Karpas-422 (cell line): ENCODE results near the gene NPPA. TPM values are rescaled to one million over a fixed set of nuclear protein-coding genes. Genes with fewer than 3 reads are reported as not detected.
A peak's percentile ranks its signal among the peaks of the same experiment; 100 is the strongest.

Experiments
- DNase-seq: peaks from one replicate; pipeline ENCODE4 v3.0.0-alpha.2; 2015
- H2AFZ ChIP-seq: fragments of 200-600 bp; sonication (generic); 2 replicates; pipeline ENCODE4 v1.6.1; 2014; ENCODE audit warnings: antibody characterized with exemption, low read length, mixed read lengths
- H3K27ac ChIP-seq: fragments of 200-600 bp; sonication (generic); 2 replicates; pipeline ENCODE4 v1.5.1; 2014; ENCODE audit warnings: mild to moderate bottlenecking, low read length, moderate library complexity
- H3K27me3 ChIP-seq: fragments of 200-600 bp; sonication (generic); 2 replicates; pipeline ENCODE4 v1.6.1; 2014; ENCODE audit warnings: low read length, mixed read lengths
- H3K36me3 ChIP-seq: fragments of 200-600 bp; sonication (generic); 2 replicates; pipeline ENCODE4 v1.6.1; 2014; ENCODE audit warnings: low read length, mixed read lengths; ENCODE audit not compliant: insufficient read depth
- H3K4me1 ChIP-seq: fragments of 200-600 bp; sonication (generic); 2 replicates; pipeline ENCODE4 v1.6.1; 2014; ENCODE audit warnings: mild to moderate bottlenecking, low read length, mixed read lengths
- H3K4me2 ChIP-seq: fragments of 200-600 bp; sonication (generic); 2 replicates; pipeline ENCODE4 v1.6.1; 2014; ENCODE audit warnings: low read length, low read depth, mild to moderate bottlenecking; ENCODE audit not compliant: poor library complexity, severe bottlenecking
- H3K4me3 ChIP-seq: fragments of 200-600 bp; sonication (generic); 2 replicates; pipeline ENCODE4 v1.5.1; 2014; ENCODE audit warnings: mild to moderate bottlenecking, antibody characterized with exemption, low read length, mixed read lengths
- H3K79me2 ChIP-seq: fragments of 200-600 bp; sonication (generic); 2 replicates; pipeline ENCODE4 v1.6.1; 2014; ENCODE audit warnings: mild to moderate bottlenecking, low read length, mixed read lengths
- H3K9ac ChIP-seq: fragments of 200-600 bp; sonication (generic); 2 replicates; pipeline ENCODE4 v1.6.0; 2014; ENCODE audit warnings: low read length
- H3K9me2 ChIP-seq: fragments of 200-600 bp; sonication (generic), shearing (Covaris generic); replicated peaks from 2 replicates; pipeline ENCODE4 v1.6.0; 2014; ENCODE audit warnings: mild to moderate bottlenecking, low read length, moderate library complexity; ENCODE audit not compliant: insufficient read depth
- H3K9me3 ChIP-seq: fragments of 300-700, 200-600 bp; sonication (generic); 2 replicates; pipeline ENCODE4 v1.6.1; 2014; ENCODE audit warnings: low read length, mixed read lengths
- H4K20me1 ChIP-seq: fragments of 200-600 bp; sonication (generic); 2 replicates; pipeline ENCODE4 v1.6.1; 2014; ENCODE audit warnings: mild to moderate bottlenecking, antibody characterized with exemption, low read length, low read depth; ENCODE audit not compliant: insufficient read depth
- total RNA-seq: library from RNA; depleted of rRNA; stranded (reverse); fragments of >200 nt; shearing (Covaris generic); gene quantifications from 2 replicates; pipeline ENCODE4 v1.2.3, GENCODE V29; 2014; ENCODE audit warnings: low replicate concordance

Gene NPPA
- total RNA-seq, 1 experiment from 2014 or later, result not detected

DNA sequence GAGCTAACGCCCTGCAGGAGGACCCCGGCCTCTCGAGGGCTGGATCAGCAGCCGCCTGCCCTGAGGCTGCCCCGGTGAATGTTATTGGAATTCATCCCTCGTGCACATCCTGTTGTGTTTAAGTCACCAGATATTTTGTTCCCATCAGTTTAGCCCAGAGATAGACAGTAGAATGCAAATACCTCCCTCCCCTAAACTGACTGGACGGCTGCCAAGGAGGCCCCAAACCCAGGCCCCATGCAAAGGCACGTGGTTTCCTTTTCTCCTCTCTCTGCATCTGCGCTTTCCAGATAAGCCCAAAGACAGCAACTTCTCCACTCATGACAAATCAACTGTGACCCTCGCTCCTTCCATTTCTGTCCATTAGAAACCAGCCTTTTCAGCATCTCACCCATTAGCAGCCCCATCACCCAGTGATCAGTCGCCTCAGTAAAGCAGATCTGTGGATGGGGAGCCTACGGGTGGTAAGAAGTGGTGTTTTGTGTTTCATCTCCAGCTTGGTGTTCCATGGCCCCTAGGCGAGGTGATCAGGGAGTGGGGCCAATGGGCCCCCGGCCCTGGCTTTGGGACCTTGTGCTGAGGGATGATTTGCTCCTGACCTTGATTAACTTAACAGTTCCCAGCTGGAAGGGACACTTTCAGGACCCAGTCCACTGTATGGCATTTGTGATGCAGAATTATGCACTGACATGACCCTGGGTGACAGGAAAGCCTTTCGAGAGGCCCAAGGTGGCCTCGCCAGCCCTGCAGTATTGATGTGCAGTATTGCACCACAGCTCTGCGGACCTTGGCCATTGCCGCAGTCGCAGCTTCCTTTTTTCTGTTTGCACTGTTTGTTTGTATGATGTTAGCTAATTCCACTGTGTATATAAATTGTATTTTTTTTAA lies 5.2 kb downstream of the NPPA start:
- Histone ChIP-seq H2AFZ (no peak overlapping the region), H3K36me3 (peaks cover 44% of the 10 kb centered on the region), H3K27ac (peak overlapping the region; percentile 77), H3K4me1 (peaks cover 36% of the 10 kb centered on the region), H3K4me3 (peak overlapping the region; percentile 23; the same call in 1 of the 2 replicates), H3K27me3 (no peaks in the 10 kb centered on the region), H3K9me3 (no peaks in the 10 kb centered on the region), H3K9me2 (no peaks in the 10 kb centered on the region), H3K4me2 (peak overlapping the region; percentile 63), H3K9ac (peak overlapping the region; percentile 41), H4K20me1 (peaks cover 39% of the 10 kb centered on the region), H3K79me2 (no peaks in the 10 kb centered on the region)
- peak; percentile 95 for DNase-seq

DNA sequence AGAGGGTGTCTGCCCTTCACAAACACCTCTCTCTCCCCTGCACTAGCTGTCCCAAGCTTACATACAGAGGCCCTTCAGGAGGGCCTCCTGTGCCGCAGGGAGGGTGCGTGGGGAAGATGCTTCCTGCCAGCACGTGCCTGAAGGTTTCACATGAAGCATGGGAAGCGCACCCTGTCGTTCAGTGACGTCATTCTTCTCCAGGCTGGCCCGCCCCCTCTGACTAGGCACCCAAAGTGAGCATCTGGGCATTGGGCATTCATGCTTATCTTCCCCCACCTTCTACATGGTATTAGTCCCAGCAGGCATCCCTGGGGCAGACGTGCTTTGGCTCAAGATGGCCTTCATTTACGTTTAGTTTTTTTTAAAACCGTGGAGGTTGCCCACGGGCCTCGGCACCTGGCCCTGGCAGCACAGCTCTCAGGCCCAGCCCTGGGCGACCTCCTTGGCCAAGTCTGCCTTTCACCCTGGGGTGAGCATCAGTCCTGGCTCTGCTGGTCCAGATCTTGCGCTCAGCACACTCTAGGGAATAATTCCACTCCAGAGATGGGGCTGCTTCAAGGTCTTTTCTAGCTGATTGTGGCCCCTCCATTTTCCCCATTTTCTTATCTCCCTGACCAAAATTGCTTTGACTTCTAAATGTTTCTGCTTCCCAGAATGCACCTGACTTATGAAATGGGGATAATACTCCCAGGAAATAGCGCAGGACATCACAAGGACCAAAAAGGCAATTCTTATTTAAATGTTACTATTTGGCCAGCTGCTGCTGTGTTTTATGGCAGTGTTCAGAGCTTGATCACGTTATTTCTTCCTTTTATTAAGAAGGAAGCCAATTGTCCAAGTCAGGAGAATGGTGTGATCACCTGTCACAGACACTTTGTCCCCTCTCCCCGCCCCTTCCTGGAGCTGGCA lies 6.1 kb downstream of the NPPA start:
- peak; percentile 61 for DNase-seq
- Histone ChIP-seq H3K4me3 (peak overlapping the region; percentile 23; the same call in 1 of the 2 replicates), H3K36me3 (peaks cover 44% of the 10 kb centered on the region; the same call in 1 of the 2 replicates), H3K27ac (peak overlapping the region; percentile 77), H3K27me3 (no peaks in the 10 kb centered on the region), H3K79me2 (no peaks in the 10 kb centered on the region), H3K9ac (peak overlapping the region; percentile 35), H4K20me1 (peaks cover 33% of the 10 kb centered on the region), H2AFZ (no peak overlapping the region), H3K9me2 (no peaks in the 10 kb centered on the region), H3K9me3 (no peaks in the 10 kb centered on the region), H3K4me1 (peaks cover 36% of the 10 kb centered on the region), H3K4me2 (peak overlapping the region; percentile 63)

DNA sequence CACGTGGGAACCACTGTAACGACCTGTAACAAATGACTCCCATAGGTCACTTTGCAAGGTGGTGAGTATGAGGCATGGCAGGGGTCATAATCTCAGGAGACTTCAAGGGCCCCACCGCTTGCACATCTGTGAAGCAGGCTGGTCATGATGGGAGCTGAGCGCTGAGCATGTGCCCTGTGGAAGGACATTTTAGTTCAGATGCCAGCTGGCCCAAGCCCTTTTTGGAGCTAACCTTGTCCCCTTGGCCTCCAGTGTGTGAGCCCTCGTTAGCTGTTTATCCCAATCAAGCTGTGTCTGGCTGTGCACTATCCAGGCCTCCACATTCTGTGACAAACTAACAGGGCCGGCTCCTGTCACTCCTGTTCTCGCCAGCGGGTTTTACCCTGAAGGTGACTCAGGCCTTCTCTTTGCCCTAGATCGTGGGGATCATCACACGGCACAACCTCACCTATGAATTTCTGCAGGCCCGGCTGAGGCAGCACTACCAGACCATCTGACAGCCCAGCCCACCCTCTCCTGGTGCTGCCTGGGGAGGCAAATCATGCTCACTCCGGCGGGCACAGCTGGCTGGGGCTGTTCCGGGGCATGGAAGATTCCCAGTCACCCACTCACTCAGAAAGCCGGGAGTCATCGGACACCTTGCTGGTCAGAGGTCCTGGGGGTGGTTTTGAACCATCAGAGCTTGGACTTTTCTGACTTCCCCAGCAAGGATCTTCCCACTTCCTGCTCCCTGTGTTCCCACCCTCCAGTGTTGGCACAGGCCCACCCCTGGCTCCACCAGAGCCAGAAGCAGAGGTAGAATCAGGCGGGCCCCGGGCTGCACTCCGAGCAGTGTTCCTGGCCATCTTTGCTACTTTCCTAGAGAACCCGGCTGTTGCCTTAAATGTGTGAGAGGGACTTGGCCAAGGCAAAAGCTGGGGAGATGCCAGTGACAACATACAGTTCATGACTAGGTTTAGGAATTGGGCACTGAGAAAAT lies 7.6 kb downstream of the NPPA start:
- Histone ChIP-seq H3K4me3 (no peak overlapping the region), H3K9me3 (no peaks in the 10 kb centered on the region), H3K36me3 (peaks cover 38% of the 10 kb centered on the region; the same call in 1 of the 2 replicates), H3K9ac (no peak overlapping the region; the same call in 1 of the 2 replicates), H4K20me1 (peaks cover 26% of the 10 kb centered on the region), H3K4me1 (peaks cover 28% of the 10 kb centered on the region), H3K79me2 (no peaks in the 10 kb centered on the region), H3K27me3 (no peaks in the 10 kb centered on the region), H3K9me2 (no peaks in the 10 kb centered on the region), H3K4me2 (no peak overlapping the region), H2AFZ (no peak overlapping the region), H3K27ac (peak overlapping the region; percentile 77; the same call in 1 of the 2 replicates)
- no peak for DNase-seq

DNA sequence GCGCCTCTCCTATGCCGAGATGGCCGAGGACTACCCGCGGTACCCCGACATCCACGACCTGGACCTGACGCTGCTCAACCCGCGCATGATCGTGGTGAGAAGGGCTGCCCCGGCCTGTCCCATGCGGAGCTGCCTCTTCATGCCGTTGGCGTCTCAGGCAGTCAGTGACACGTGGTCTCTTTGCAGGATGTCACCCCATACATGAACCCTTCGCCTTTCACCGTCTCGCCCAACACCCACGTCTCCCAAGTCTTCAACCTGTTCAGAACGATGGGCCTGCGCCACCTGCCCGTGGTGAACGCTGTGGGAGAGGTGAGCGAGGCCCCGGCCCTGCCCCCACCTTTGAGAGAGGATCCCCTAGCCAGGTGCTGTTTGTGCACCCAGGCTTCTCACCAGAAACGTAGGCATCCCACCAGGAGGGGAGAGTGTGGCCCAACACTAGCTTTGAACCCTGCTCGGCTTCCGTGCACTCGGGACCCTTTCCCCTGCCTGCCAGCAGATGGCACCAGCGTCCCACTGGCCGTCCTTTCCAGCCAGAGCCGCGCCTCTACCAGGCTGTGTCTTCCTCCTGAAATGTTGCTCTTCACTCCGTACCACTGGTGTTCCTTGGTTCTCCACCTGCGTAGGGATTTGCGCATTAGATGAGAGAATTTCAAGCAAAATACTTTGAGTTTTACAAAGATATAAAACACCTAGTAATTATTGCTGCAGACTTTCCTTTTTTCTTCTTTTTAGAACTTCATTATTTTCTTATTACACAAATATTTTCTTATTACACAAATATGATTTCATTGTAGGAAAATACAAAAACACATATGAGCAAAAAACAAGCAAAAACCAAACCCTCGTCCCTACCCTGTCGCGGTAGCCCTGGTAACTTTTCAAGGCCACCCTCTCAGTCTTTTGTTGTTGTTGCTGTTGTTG lies 9.0 kb downstream of the NPPA start:
- Histone ChIP-seq H2AFZ (no peak overlapping the region), H3K9ac (no peak overlapping the region), H3K27ac (no peak overlapping the region), H3K4me3 (no peak overlapping the region), H4K20me1 (peaks cover 23% of the 10 kb centered on the region; the same call in 1 of the 2 replicates), H3K4me2 (no peak overlapping the region), H3K4me1 (peaks cover 28% of the 10 kb centered on the region), H3K9me3 (no peaks in the 10 kb centered on the region), H3K79me2 (no peaks in the 10 kb centered on the region), H3K27me3 (no peaks in the 10 kb centered on the region), H3K36me3 (peaks cover 25% of the 10 kb centered on the region; the same call in 1 of the 2 replicates), H3K9me2 (no peaks in the 10 kb centered on the region)
- peak; percentile 85 for DNase-seq

DNA sequence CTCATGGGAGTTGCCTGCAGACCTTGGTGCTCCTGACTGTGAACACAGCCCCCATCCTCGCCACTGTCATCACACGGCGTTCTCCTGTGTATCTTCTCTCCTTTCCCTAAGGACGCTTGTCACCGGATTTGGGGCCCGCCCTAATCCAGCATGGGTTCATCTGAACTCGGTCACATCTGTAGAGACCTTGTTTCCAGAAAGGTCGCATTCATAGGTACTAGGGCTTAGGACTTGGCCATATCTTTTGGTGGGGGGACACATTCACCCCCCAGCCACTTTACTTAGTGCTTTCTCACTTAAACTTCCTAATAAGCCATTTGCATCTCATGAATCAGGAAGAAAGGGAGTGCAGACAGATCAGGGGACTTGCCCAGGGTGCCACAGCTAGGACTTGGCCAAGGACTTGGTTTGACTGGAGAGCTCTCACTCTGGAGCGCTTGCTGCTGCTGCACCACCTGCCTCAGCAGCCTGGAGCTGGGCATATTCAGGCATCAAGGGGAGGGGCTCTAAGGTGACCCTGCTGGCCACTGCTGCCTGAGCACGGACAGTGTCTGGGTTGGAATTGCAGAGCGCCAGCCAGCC lies 9.7 kb downstream of the NPPA start:
- Histone ChIP-seq H3K27ac (no peak overlapping the region), H3K4me2 (no peak overlapping the region), H3K36me3 (peaks cover 23% of the 10 kb centered on the region; the same call in 1 of the 2 replicates), H3K79me2 (no peaks in the 10 kb centered on the region), H3K9me3 (no peaks in the 10 kb centered on the region), H4K20me1 (peaks cover 23% of the 10 kb centered on the region; the same call in 1 of the 2 replicates), H2AFZ (no peak overlapping the region), H3K4me1 (peaks cover 26% of the 10 kb centered on the region), H3K9me2 (no peaks in the 10 kb centered on the region), H3K4me3 (no peak overlapping the region), H3K27me3 (no peaks in the 10 kb centered on the region), H3K9ac (no peak overlapping the region)
- no peak for DNase-seq

DNA sequence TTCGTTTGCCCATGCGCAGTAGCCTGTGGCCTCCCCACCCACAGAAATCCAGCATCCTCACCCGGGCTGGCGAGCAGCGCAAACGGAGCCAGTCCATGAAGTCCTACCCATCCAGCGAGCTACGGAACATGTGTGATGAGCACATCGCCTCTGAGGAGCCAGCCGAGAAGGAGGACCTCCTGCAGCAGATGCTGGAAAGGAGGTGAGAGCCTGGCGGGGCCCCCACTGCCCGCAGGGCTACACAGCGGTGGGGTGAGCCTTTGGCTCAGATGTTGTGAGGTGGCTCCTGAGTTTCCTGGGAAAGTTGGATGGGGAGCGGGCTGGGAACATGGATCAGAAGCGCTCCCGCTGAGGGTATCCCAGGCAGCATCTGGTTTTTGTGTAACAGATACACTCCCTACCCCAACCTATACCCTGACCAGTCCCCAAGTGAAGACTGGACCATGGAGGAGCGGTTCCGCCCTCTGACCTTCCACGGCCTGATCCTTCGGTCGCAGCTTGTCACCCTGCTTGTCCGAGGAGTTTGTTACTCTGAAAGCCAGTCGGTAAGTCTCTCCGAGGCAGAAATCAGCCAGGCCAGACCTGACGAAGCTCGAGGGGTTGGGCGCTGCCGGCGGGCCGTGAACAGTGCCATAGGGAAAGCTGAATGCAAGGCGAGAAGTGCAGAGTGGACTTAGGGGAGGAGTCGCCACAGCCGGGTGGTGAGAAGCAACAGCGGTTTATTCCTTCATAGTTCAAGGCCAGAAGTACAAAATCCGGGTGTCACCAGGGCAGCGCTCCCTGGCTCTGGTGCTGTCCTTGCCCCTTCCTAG lies 10.4 kb downstream of the NPPA start:
- Histone ChIP-seq H3K4me3 (no peak overlapping the region), H4K20me1 (peaks cover 18% of the 10 kb centered on the region; the same call in 1 of the 2 replicates), H3K9ac (no peak overlapping the region), H3K4me1 (peaks cover 19% of the 10 kb centered on the region), H3K9me3 (no peaks in the 10 kb centered on the region), H3K27ac (no peak overlapping the region), H3K9me2 (no peaks in the 10 kb centered on the region), H2AFZ (no peak overlapping the region), H3K36me3 (peaks cover 24% of the 10 kb centered on the region; the same call in 1 of the 2 replicates), H3K27me3 (no peaks in the 10 kb centered on the region), H3K79me2 (no peaks in the 10 kb centered on the region), H3K4me2 (no peak overlapping the region)
- DNase-seq, result no peak
